Measurements from ENCODE around the gene VSTM5. TPM values are rescaled to one million over a fixed set of nuclear protein-coding genes. Genes with fewer than 3 reads are reported as not detected.
"Not testable (repeated sequence)": the region's sequence is repeated elsewhere in the genome, so short reads cannot be mapped to it uniquely, and the experiment has no call there.

VSTM5 gene
- total RNA-seq, 2 donors from 2014 or later = 1.4 to 2.4 TPM

- Histone ChIP-seq H3K36me3 (no peaks in the 10 kb centered on the region), H3K9me3 (no peaks in the 10 kb centered on the region), H3K9ac (ENCODE audit: low read depth in 2 of 2, low read length in 2 of 2) (no peak overlapping the region), H3K4me1 (no peaks in the 10 kb centered on the region), H3K27ac (no peak overlapping the region), H3K4me3 (no peak overlapping the region), H3K27me3 (no peaks in the 10 kb centered on the region)
- no peak for DNase-seq
- intact Hi-C loops (cut with DNase I) = no loop called here
- no peak for TF ChIP-seq CTCF (IDR thresholded peaks at IDR 0.05)
Measured at GRCh38 chr11:93871526-93871925, 21.1 kb upstream of the VSTM5 start.

GRCh38 chr11:93870616-93871015, 20.2 kb upstream of the VSTM5 start:
- H3K4me3 ChIP-seq = no peak overlapping the region
- H3K4me1 ChIP-seq = no peaks in the 10 kb centered on the region
- intact Hi-C loops (cut with DNase I) = no loop called here
- TF ChIP-seq CTCF (IDR thresholded peaks at IDR 0.05) = no peak
- H3K27ac ChIP-seq = no peak overlapping the region
- no peaks in the 10 kb centered on the region for H3K9me3 ChIP-seq
- H3K27me3 ChIP-seq = no peaks in the 10 kb centered on the region
- no peak for DNase-seq
- H3K36me3 ChIP-seq = no peaks in the 10 kb centered on the region
- no peak overlapping the region for H3K9ac ChIP-seq (ENCODE audit: low read depth in 2 of 2, low read length in 2 of 2)

GRCh38 chr11:93869830-93870229, 19.4 kb upstream of the VSTM5 start:
- Histone ChIP-seq H3K36me3 (no peaks in the 10 kb centered on the region), H3K27ac (no peak overlapping the region), H3K9ac (ENCODE audit: low read depth in 2 of 2, low read length in 2 of 2) (no peak overlapping the region), H3K4me3 (no peak overlapping the region), H3K4me1 (no peaks in the 10 kb centered on the region), H3K27me3 (no peaks in the 10 kb centered on the region), H3K9me3 (no peaks in the 10 kb centered on the region)
- no peak for DNase-seq
- intact Hi-C loops (cut with DNase I) = no loop called here
- TF ChIP-seq CTCF (IDR thresholded peaks at IDR 0.05) = no peak

GRCh38 chr11:93868404-93868803, 18.0 kb upstream of the VSTM5 start:
- DNase-seq; H3K36me3 ChIP-seq; H3K4me1 ChIP-seq; intact Hi-C loops (cut with DNase I); H3K27me3 ChIP-seq; H3K27ac ChIP-seq; H3K9ac ChIP-seq (ENCODE audit: low read depth in 2 of 2, low read length in 2 of 2); H3K9me3 ChIP-seq; H3K4me3 ChIP-seq: not testable (repeated sequence)

- H3K4me1 ChIP-seq = no peaks in the 10 kb centered on the region
- intact Hi-C loops (cut with DNase I) = no loop called here
- H3K9ac ChIP-seq (ENCODE audit: low read depth in 2 of 2, low read length in 2 of 2) = no peak overlapping the region
- H3K4me3 ChIP-seq = no peak overlapping the region
- H3K27ac ChIP-seq = no peak overlapping the region
- no peaks in the 10 kb centered on the region for H3K36me3 ChIP-seq
- no peak for TF ChIP-seq CTCF (IDR thresholded peaks at IDR 0.05)
- no peak for DNase-seq
- H3K9me3 ChIP-seq = no peaks in the 10 kb centered on the region
- no peaks in the 10 kb centered on the region for H3K27me3 ChIP-seq
Measured at GRCh38 chr11:93861808-93862207, 11.4 kb upstream of the VSTM5 start.

GRCh38 chr11:93858121-93858775, 7.8 kb upstream of the VSTM5 start:
- TF ChIP-seq CTCF (IDR thresholded peaks at IDR 0.05) = no peak
- Histone ChIP-seq H3K27me3 (no peaks in the 10 kb centered on the region), H3K4me1 (no peaks in the 10 kb centered on the region), H3K36me3 (no peaks in the 10 kb centered on the region), H3K27ac (no peak overlapping the region), H3K9me3 (no peaks in the 10 kb centered on the region), H3K9ac (ENCODE audit: low read depth in 2 of 2, low read length in 2 of 2) (no peak overlapping the region), H3K4me3 (no peak overlapping the region)
- intact Hi-C loops (cut with DNase I) = no loop called here
- no peak for DNase-seq

All from colonic mucosa (tissue), 4 donors.